ENCODE results near the gene DDX25. TPM values are rescaled to one million over a fixed set of nuclear protein-coding genes. Genes with fewer than 3 reads are reported as not detected.

DDX25 gene
- total RNA-seq, 1 donor, result not detected

GRCh38 chr11:125887373-125888324 lies 16.7 kb upstream of the DDX25 start, which contains the start of gene HYLS1:
HYLS1 (plus strand) TSS chr11:125887668; CDS start chr11:125899369, 11,701 bp downstream.
- Histone ChIP-seq H3K4me2 (ENCODE audit: insufficient read depth, low read length) (peak within 1 kb of the TSS; percentile 91), H3K36me3 (ENCODE audit: insufficient read depth, low read length) (peaks cover 2% of the 10 kb centered on the region), H4K20me1 (ENCODE audit: insufficient read depth, low read length) (peaks cover 3% of the 10 kb centered on the region), H3K4me3 (ENCODE audit: insufficient read depth, low read length) (peak within 1 kb of the TSS; percentile 88), H3K4me1 (ENCODE audit: insufficient read depth, low read length) (peaks cover 23% of the 10 kb centered on the region), H3K79me2 (ENCODE audit: insufficient read depth, low read length) (peaks cover 37% of the 10 kb centered on the region), H3K9me3 (ENCODE audit: low read depth, low read length) (no peaks in the 10 kb centered on the region), H2AFZ (ENCODE audit: low read length) (peak within 1 kb of the TSS; percentile 97), H3K27me3 (ENCODE audit: insufficient read depth, low read length) (no peaks in the 10 kb centered on the region), H3K27ac (ENCODE audit: low read depth, low read length) (peak within 1 kb of the TSS; percentile 82)
- peak; percentile 98 for DNase-seq (ENCODE audit: insufficient read length, low spot score, missing footprints)
- TF ChIP-seq CTCF (IDR thresholded peaks at IDR 0.05; ENCODE audit: extremely low read depth, low read depth, low read length), result no peak

- TF ChIP-seq CTCF (IDR thresholded peaks at IDR 0.05; ENCODE audit: extremely low read depth, low read depth, low read length), result no peak
Measured at GRCh38 chr11:125890447-125891100, 13.7 kb upstream of the DDX25 start.

GRCh38 chr11:125892071-125892470 lies 12.2 kb upstream of the DDX25 start:
- H3K79me2 ChIP-seq (ENCODE audit: insufficient read depth, low read length), result peaks cover 81% of the 10 kb centered on the region
- no peak for TF ChIP-seq CTCF (IDR thresholded peaks at IDR 0.05; ENCODE audit: extremely low read depth, low read depth, low read length)

More at GRCh38 chr11:125890447-125891100, 13.7 kb upstream of the DDX25 start:
- H3K27me3 ChIP-seq (ENCODE audit: insufficient read depth, low read length), result no peaks in the 10 kb centered on the region
- H3K4me3 ChIP-seq (ENCODE audit: insufficient read depth, low read length), result no peak overlapping the region
- H3K4me1 ChIP-seq (ENCODE audit: insufficient read depth, low read length), result peaks cover 27% of the 10 kb centered on the region
- no peak overlapping the region for H2AFZ ChIP-seq (ENCODE audit: low read length)
- H3K27ac ChIP-seq (ENCODE audit: low read depth, low read length), result peak overlapping the region; percentile 36
- no peaks in the 10 kb centered on the region for H3K9me3 ChIP-seq (ENCODE audit: low read depth, low read length)
- H3K4me2 ChIP-seq (ENCODE audit: insufficient read depth, low read length), result peak overlapping the region; percentile 33
- DNase-seq (ENCODE audit: insufficient read length, low spot score, missing footprints), result no peak
- peaks cover 25% of the 10 kb centered on the region for H3K36me3 ChIP-seq (ENCODE audit: insufficient read depth, low read length)
- H3K79me2 ChIP-seq (ENCODE audit: insufficient read depth, low read length), result peaks cover 66% of the 10 kb centered on the region
- peaks cover 13% of the 10 kb centered on the region for H4K20me1 ChIP-seq (ENCODE audit: insufficient read depth, low read length)

More at GRCh38 chr11:125892071-125892470, 12.2 kb upstream of the DDX25 start:
- Histone ChIP-seq H4K20me1 (ENCODE audit: insufficient read depth, low read length) (peaks cover 13% of the 10 kb centered on the region), H2AFZ (ENCODE audit: low read length) (no peak overlapping the region), H3K9me3 (ENCODE audit: low read depth, low read length) (no peaks in the 10 kb centered on the region), H3K4me2 (ENCODE audit: insufficient read depth, low read length) (peak overlapping the region; percentile 10), H3K27ac (ENCODE audit: low read depth, low read length) (peak overlapping the region; percentile 31), H3K27me3 (ENCODE audit: insufficient read depth, low read length) (no peaks in the 10 kb centered on the region), H3K4me1 (ENCODE audit: insufficient read depth, low read length) (peaks cover 32% of the 10 kb centered on the region), H3K36me3 (ENCODE audit: insufficient read depth, low read length) (peaks cover 26% of the 10 kb centered on the region), H3K4me3 (ENCODE audit: insufficient read depth, low read length) (no peak overlapping the region)
- DNase-seq (ENCODE audit: insufficient read length, low spot score, missing footprints), result no peak

All from osteoblast (primary cell).